ENCODE results near the gene FLT1.

FLT1 gene

GRCh38 chr13:28380319-28380718 lies 114.6 kb downstream of the FLT1 start:
- no peaks in the 10 kb centered on the region for H3K36me3 ChIP-seq (replicated peaks)
- DNase-seq (ENCODE audit: low spot score in 2 of 2), result no peak
- H3K4me1 ChIP-seq, result peaks cover 6% of the 10 kb centered on the region
- in situ Hi-C loops (cut with MboI; ENCODE audit: low sequenced_read_pairs), result no loop called here
- no peak overlapping the region for H3K4me3 ChIP-seq
- no peaks in the 10 kb centered on the region; the same call in 1 of the 2 replicates for H3K9me3 ChIP-seq
- H3K27me3 ChIP-seq (ENCODE audit: low read depth), result no peaks in the 10 kb centered on the region

DNA sequence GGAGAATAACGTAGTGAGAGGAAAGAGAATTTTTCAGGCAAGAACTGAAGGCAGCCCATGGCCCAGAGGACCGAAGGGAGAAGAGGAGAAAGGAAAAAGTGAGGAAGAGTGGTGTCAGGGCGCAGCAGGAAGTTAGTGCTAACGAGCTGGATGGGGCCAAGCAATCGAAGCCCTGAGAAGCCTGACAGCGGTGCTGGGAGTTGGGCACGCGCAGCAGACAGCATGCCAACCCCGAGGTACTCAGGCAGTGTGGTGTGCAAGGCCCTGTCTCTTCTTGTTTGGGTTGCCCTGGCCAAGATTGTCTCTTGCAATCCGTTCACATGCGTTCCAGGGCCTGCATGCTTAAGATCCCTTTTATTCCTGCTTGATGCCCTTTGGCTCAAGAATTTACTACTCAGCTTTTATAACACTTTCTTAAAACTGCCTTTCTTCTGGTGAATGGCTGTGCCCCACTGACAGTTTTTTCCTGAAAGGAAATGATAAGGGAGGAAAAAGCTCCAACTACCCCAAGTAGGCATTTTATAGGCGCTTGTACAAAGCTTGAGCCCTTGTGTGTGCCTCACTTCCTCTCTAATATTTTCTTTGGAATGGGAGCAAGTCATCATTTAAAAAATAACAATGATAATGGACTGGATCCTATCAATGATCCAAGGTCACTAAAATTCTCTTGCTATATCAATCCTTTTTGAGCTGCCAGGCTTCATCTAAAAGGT lies 115.4 kb downstream of the FLT1 start:
- H3K27me3 ChIP-seq (ENCODE audit: low read depth), result no peaks in the 10 kb centered on the region
- peaks cover 6% of the 10 kb centered on the region for H3K4me1 ChIP-seq
- DNase-seq (ENCODE audit: low spot score in 2 of 2), result no peak
- H3K4me3 ChIP-seq, result no peak overlapping the region
- H3K36me3 ChIP-seq (replicated peaks), result no peaks in the 10 kb centered on the region
- no peaks in the 10 kb centered on the region; the same call in 1 of the 2 replicates for H3K9me3 ChIP-seq
- in situ Hi-C loops (cut with MboI; ENCODE audit: low sequenced_read_pairs), result no loop called here

DNA sequence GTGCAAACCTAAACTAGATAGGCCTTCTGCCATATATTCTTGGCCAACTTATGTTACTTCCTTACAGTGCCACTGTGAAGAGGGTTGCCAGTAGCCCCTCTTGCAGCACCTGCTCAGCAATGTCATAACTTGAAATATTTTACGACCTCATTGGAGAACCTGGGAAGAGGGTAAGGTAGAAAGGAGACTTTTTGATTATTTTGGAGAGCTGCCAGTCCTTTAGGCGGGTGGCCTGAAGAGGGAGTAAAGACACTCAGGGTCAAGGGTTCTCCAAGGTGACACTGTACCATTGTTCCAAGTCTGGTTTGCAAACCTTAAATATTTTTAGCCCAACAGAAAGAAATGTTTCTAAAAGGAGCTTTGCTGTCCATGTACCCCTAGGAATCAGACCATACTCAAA lies 118.3 kb downstream of the FLT1 start:
- in situ Hi-C loops (cut with MboI; ENCODE audit: low sequenced_read_pairs), result no loop called here
- H3K4me3 ChIP-seq, result no peak overlapping the region
- H3K27me3 ChIP-seq (ENCODE audit: low read depth), result no peaks in the 10 kb centered on the region
- DNase-seq (ENCODE audit: low spot score in 2 of 2), result no peak
- peaks cover 6% of the 10 kb centered on the region for H3K4me1 ChIP-seq
- no peaks in the 10 kb centered on the region for H3K9me3 ChIP-seq
- H3K36me3 ChIP-seq (replicated peaks), result no peaks in the 10 kb centered on the region

- Histone ChIP-seq H3K9me3 (no peaks in the 10 kb centered on the region), H3K4me3 (no peak overlapping the region), H3K27me3 (ENCODE audit: low read depth) (no peaks in the 10 kb centered on the region; the same call in 1 of the 2 replicates), H3K4me1 (peaks cover 6% of the 10 kb centered on the region), H3K36me3 (replicated peaks) (no peaks in the 10 kb centered on the region)
- in situ Hi-C loops (cut with MboI; ENCODE audit: low sequenced_read_pairs), result no loop called here
- DNase-seq (ENCODE audit: low spot score in 2 of 2), result no peak
These were observed 119.5 kb downstream of the FLT1 start for GRCh38 chr13:28375250-28375930.

- no peaks in the 10 kb centered on the region for H3K36me3 ChIP-seq (replicated peaks)
- H3K4me1 ChIP-seq, result peaks cover 6% of the 10 kb centered on the region
- no peak overlapping the region for H3K4me3 ChIP-seq
- no peak for DNase-seq (ENCODE audit: low spot score in 2 of 2)
- no peaks in the 10 kb centered on the region for H3K9me3 ChIP-seq
- in situ Hi-C loops (cut with MboI; ENCODE audit: low sequenced_read_pairs), result no loop called here
- no peaks in the 10 kb centered on the region; the same call in 1 of the 2 replicates for H3K27me3 ChIP-seq (ENCODE audit: low read depth)
These were observed 121.1 kb downstream of the FLT1 start for GRCh38 chr13:28373810-28374209.

DNA sequence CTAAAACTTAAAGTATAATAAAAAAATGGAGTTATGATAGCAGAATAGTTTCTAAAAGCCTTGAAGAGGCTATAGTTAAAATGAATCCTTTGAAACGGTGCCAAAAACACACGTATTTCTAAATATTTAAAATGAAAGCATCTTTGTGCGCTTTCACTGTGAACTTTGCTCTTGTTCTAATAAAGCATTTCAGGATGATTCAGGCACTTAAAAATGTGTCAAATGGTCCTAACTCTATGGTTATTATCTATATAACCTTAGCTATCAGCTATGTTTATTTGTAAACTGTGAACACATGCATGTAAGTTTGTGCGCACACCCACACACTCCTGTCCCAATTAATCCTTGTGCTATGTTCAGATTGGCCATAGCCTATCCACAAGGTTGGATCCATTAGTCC lies 124.5 kb downstream of the FLT1 start:
- DNase-seq (ENCODE audit: low spot score in 2 of 2), result no peak
- Histone ChIP-seq H3K36me3 (replicated peaks) (no peaks in the 10 kb centered on the region), H3K4me3 (no peak overlapping the region), H3K9me3 (no peaks in the 10 kb centered on the region), H3K4me1 (no peaks in the 10 kb centered on the region), H3K27me3 (ENCODE audit: low read depth) (no peaks in the 10 kb centered on the region; the same call in 1 of the 2 replicates)
- in situ Hi-C loops (cut with MboI; ENCODE audit: low sequenced_read_pairs), result no loop called here

DNA sequence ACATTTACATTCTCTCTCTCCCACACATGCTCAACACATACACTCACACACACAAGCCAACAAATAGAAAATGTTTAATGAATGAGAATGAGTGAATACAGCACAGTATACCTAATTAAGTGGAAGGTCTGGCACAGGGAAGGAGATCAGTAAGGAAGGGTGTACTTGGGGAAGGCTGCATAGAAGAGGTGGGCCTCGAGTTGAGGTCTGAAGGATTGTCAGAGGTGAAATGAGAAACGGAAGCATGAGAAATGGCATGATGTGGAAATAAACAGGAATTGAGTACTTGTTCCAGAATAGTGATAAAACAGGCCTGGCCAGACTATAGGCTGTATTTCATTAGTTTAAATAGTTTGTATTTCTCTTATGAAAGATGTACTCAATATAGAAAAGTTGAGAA lies 136.2 kb downstream of the FLT1 start:
- no peaks in the 10 kb centered on the region for H3K27me3 ChIP-seq (ENCODE audit: low read depth)
- H3K4me3 ChIP-seq, result no peak overlapping the region
- H3K4me1 ChIP-seq, result no peaks in the 10 kb centered on the region
- H3K36me3 ChIP-seq (replicated peaks), result no peaks in the 10 kb centered on the region
- in situ Hi-C loops (cut with MboI; ENCODE audit: low sequenced_read_pairs), result no loop called here
- no peak for DNase-seq (ENCODE audit: low spot score in 2 of 2)
- H3K9me3 ChIP-seq, result no peaks in the 10 kb centered on the region

GRCh38 chr13:28357911-28358433 lies 137.0 kb downstream of the FLT1 start:
- in situ Hi-C loops (cut with MboI; ENCODE audit: low sequenced_read_pairs), result no loop called here
- H3K9me3 ChIP-seq, result no peaks in the 10 kb centered on the region
- no peaks in the 10 kb centered on the region for H3K4me1 ChIP-seq
- H3K27me3 ChIP-seq (ENCODE audit: low read depth), result no peaks in the 10 kb centered on the region
- H3K36me3 ChIP-seq (replicated peaks), result no peaks in the 10 kb centered on the region
- H3K4me3 ChIP-seq, result no peak overlapping the region
- DNase-seq (ENCODE audit: low spot score in 2 of 2), result no peak

- DNase-seq (ENCODE audit: low spot score in 2 of 2), result no peak
- Histone ChIP-seq H3K4me1 (no peaks in the 10 kb centered on the region), H3K36me3 (replicated peaks) (no peaks in the 10 kb centered on the region), H3K9me3 (no peaks in the 10 kb centered on the region), H3K27me3 (ENCODE audit: low read depth) (no peaks in the 10 kb centered on the region), H3K4me3 (no peak overlapping the region)
- in situ Hi-C loops (cut with MboI; ENCODE audit: low sequenced_read_pairs), result no loop called here
These were observed 137.6 kb downstream of the FLT1 start for GRCh38 chr13:28357247-28357825.

DNA sequence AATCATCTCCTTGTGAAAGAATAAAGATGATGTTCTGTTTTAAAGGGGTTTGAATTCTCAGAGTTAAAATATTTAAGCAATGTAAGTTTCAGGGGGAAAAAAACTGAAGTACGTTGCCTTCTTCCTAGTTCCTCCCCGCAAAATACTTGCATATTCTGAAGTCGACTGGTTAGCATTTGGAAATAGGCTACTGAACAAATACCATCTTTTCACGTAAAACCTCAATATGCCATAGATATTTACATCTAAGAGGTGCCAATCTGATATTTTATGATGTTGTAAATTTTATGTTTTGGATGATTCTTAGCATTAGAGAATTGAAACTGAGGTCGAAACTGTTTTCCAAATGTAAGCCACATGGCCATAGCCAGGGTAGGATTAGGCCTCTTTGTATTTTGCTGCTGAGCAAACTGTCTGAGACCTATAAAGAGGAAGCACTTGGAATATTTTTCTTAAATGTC lies 138.3 kb downstream of the FLT1 start:
- no peak overlapping the region for H3K4me3 ChIP-seq
- no peaks in the 10 kb centered on the region for H3K9me3 ChIP-seq
- no peaks in the 10 kb centered on the region for H3K36me3 ChIP-seq (replicated peaks)
- in situ Hi-C loops (cut with MboI; ENCODE audit: low sequenced_read_pairs), result no loop called here
- no peaks in the 10 kb centered on the region for H3K4me1 ChIP-seq
- H3K27me3 ChIP-seq (ENCODE audit: low read depth), result no peaks in the 10 kb centered on the region
- no peak for DNase-seq (ENCODE audit: low spot score in 2 of 2)

DNA sequence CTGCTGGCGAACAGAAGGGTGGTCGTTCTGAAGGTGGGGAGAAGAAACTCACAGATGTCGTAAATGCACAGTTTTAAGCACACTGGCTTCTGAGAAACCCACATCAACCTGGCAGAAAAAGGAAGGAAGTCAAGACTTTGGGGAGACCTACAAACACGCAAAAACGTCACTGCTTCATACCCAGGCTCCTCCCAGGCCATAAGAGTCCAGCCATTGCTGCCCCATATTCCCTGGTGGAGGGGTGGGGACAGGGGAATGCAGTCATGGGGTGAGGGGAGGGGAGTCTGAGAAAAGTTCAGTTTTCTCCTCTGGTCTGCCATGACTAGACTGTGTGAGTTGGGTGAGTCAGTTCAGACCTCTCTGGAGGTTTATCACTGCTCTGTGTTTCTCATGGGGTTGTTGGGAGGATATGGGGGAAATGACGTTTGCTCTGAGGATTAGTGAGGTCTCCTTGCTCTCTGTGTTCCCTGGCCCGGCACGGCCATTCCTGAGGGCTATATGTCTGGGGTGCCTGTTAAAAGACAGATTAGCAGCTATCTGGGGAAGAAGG lies 139.0 kb downstream of the FLT1 start:
- Histone ChIP-seq H3K36me3 (replicated peaks) (no peaks in the 10 kb centered on the region), H3K27me3 (ENCODE audit: low read depth) (no peaks in the 10 kb centered on the region), H3K4me3 (no peak overlapping the region), H3K4me1 (no peaks in the 10 kb centered on the region), H3K9me3 (no peaks in the 10 kb centered on the region)
- in situ Hi-C loops (cut with MboI; ENCODE audit: low sequenced_read_pairs), result no loop called here
- no peak for DNase-seq (ENCODE audit: low spot score in 2 of 2)

GRCh38 chr13:28355046-28355821 lies 139.7 kb downstream of the FLT1 start:
- Histone ChIP-seq H3K4me3 (no peak overlapping the region), H3K9me3 (no peaks in the 10 kb centered on the region), H3K27me3 (ENCODE audit: low read depth) (no peaks in the 10 kb centered on the region), H3K4me1 (no peaks in the 10 kb centered on the region), H3K36me3 (replicated peaks) (no peaks in the 10 kb centered on the region)
- in situ Hi-C loops (cut with MboI; ENCODE audit: low sequenced_read_pairs), result no loop called here
- no peak for DNase-seq (ENCODE audit: low spot score in 2 of 2)

DNA sequence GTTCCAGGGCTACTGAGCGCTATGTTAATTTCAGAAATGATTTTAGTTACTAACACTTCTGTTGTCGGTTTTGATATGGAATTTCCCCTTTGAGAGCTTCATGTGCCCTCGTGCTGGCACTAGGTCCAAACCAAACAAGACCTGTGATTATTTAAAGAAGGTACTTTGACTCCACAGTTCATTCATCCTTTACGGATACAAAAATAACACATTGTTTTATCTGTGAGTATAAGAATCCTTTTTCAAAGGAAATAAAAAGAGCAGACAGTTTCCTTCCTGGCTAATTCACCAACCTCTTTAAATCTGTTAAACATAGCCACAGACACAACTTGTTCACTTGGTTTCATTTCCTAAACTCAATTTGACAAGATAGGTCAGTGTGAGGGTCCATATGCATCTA lies 141.2 kb downstream of the FLT1 start:
- H3K4me1 ChIP-seq, result no peaks in the 10 kb centered on the region
- H3K4me3 ChIP-seq, result no peak overlapping the region
- H3K9me3 ChIP-seq, result no peaks in the 10 kb centered on the region
- no peaks in the 10 kb centered on the region for H3K27me3 ChIP-seq (ENCODE audit: low read depth)
- H3K36me3 ChIP-seq (replicated peaks), result no peaks in the 10 kb centered on the region
- DNase-seq (ENCODE audit: low spot score in 2 of 2), result no peak
- in situ Hi-C loops (cut with MboI; ENCODE audit: low sequenced_read_pairs), result no loop called here
